ENCODE results near the gene PSMA4.

DNA sequence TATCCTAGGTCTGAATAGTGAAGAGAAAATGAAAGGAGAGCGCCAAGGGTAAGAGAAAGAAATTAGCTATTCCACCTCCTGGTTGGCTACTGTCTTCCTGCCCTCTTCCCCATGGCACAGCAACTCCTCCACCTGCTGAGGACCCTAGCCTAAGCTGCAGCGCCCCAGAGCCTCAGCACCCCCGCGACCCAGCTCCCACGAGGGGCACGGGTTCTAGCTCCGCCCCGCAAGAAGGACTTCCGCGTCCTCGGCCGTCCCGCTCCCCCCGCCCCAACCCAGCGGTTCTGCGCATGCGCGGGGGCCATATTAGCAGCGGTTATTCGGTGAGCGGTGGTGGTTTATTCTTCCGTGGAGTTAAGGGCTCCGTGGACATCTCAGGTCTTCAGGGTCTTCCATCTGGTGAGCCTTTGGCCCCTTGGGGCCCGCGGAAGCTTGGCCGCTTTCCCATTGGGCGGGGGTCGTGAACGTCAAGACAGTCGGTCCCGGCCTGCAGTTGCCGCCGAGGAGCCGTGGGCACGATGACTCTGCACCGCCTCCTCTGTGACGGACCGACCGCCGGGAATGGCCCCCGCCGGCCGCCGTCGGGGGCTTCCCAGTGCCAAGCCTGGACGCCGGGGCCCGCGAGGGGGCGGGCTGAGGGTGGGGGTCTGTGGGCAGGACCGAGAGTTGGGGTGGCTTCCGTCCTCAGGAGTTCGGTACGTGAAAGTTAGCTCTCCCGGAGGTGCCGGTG is at the start of gene PSMA4:
- TF ChIP-seq, protein P1, sequence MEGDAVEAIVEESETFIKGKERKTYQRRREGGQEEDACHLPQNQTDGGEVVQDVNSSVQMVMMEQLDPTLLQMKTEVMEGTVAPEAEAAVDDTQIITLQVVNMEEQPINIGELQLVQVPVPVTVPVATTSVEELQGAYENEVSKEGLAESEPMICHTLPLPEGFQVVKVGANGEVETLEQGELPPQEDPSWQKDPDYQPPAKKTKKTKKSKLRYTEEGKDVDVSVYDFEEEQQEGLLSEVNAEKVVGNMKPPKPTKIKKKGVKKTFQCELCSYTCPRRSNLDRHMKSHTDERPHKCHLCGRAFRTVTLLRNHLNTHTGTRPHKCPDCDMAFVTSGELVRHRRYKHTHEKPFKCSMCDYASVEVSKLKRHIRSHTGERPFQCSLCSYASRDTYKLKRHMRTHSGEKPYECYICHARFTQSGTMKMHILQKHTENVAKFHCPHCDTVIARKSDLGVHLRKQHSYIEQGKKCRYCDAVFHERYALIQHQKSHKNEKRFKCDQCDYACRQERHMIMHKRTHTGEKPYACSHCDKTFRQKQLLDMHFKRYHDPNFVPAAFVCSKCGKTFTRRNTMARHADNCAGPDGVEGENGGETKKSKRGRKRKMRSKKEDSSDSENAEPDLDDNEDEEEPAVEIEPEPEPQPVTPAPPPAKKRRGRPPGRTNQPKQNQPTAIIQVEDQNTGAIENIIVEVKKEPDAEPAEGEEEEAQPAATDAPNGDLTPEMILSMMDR (IDR thresholded peaks at IDR 0.05 in 8 of 11, conservative IDR thresholded peaks at IDR 0.05 in 3 of 11) = peak in 7 of 11 experiments; percentile 12 to 63 (median 44)
- TF ChIP-seq POLR2AphosphoS5 (IDR thresholded peaks at IDR 0.05) = peak; percentile 98

Measured in spleen (tissue), 7 donors.